ENCODE results near the gene TTLL11. TPM values are rescaled to one million over a fixed set of nuclear protein-coding genes. Genes with fewer than 3 reads are reported as not detected.

Gene TTLL11
- total and polyA plus RNA-seq, 4 donors: 3.6 to 7.8 (median 5.9) TPM

GRCh38 chr9:122057211-122057610 lies 35.9 kb downstream of the TTLL11 start:
- H3K36me3 ChIP-seq (ENCODE audit: control insufficient read depth in 4 of 4, insufficient read depth in 4 of 4, low read length in 4 of 4): no peaks in the 10 kb centered on the region
- no peak overlapping the region for H3K9ac ChIP-seq (ENCODE audit: insufficient read depth in 1 of 2, low read length in 2 of 2)
- DNase-seq (no peak), ATAC-seq (ENCODE audit: insufficient read depth, low FRiP score) (no peak)
- TF ChIP-seq CTCF (IDR thresholded peaks at IDR 0.05; ENCODE audit: control extremely low read depth, extremely low read depth): no peak
- 95 to 99% methylated on average over 10 of the region's 10 CpGs for WGBS, 2 donors
- peaks cover 0 to 4% (median 0%) of the 10 kb centered on the region in 5 donors for H3K4me1 ChIP-seq (ENCODE audit: control insufficient read depth in 5 of 5, insufficient read depth in 5 of 5, low read length in 5 of 5)
- no peak overlapping the region for H3K27ac ChIP-seq (ENCODE audit: low read depth in 1 of 2, low read length in 1 of 2)
- no peaks in the 10 kb centered on the region for H3K27me3 ChIP-seq (ENCODE audit: control insufficient read depth in 3 of 3, insufficient read depth in 3 of 3, low read length in 2 of 3)
- H3K4me3 ChIP-seq: no peak overlapping the region
- H3K9me3 ChIP-seq (ENCODE audit: control insufficient read depth in 4 of 4, insufficient read depth in 3 of 4, low read length in 3 of 4): no peaks in the 10 kb centered on the region

- Histone ChIP-seq H3K9ac (ENCODE audit: insufficient read depth in 1 of 2, low read length in 2 of 2) (no peak overlapping the region), H3K27ac (ENCODE audit: low read depth in 1 of 2, low read length in 1 of 2) (no peak overlapping the region), H3K9me3 (ENCODE audit: control insufficient read depth in 4 of 4, insufficient read depth in 3 of 4, low read length in 3 of 4) (no peaks in the 10 kb centered on the region), H3K4me1 (ENCODE audit: control insufficient read depth in 5 of 5, insufficient read depth in 5 of 5, low read length in 5 of 5) (peaks cover 0 to 4% (median 0%) of the 10 kb centered on the region in 5 donors), H3K36me3 (ENCODE audit: control insufficient read depth in 4 of 4, insufficient read depth in 4 of 4, low read length in 4 of 4) (no peaks in the 10 kb centered on the region), H3K4me3 (no peak overlapping the region), H3K27me3 (ENCODE audit: control insufficient read depth in 3 of 3, insufficient read depth in 3 of 3, low read length in 2 of 3) (no peaks in the 10 kb centered on the region)
- ATAC-seq (ENCODE audit: insufficient read depth, low FRiP score): no peak
- peak in 1 of 3 donors; percentile 12 for DNase-seq
- WGBS, 2 donors: 92 to 93% methylated on average over 3 of the region's 3 CpGs
- no peak for TF ChIP-seq CTCF (IDR thresholded peaks at IDR 0.05; ENCODE audit: control extremely low read depth, extremely low read depth)
These were observed 36.6 kb downstream of the TTLL11 start for GRCh38 chr9:122056484-122056883.

- no peaks in the 10 kb centered on the region for H3K36me3 ChIP-seq (ENCODE audit: control insufficient read depth in 4 of 4, insufficient read depth in 4 of 4, low read length in 4 of 4)
- no peak for DNase-seq
- 51 to 74% methylated on average over 6 of the region's 6 CpGs for WGBS, 2 donors
- peaks cover 0 to 4% (median 0%) of the 10 kb centered on the region in 5 donors for H3K4me1 ChIP-seq (ENCODE audit: control insufficient read depth in 5 of 5, insufficient read depth in 5 of 5, low read length in 5 of 5)
- no peak overlapping the region for H3K4me3 ChIP-seq
- ATAC-seq (ENCODE audit: insufficient read depth, low FRiP score): no peak
- no peak for TF ChIP-seq CTCF (IDR thresholded peaks at IDR 0.05; ENCODE audit: control extremely low read depth, extremely low read depth)
- no peak overlapping the region for H3K9ac ChIP-seq (ENCODE audit: insufficient read depth in 1 of 2, low read length in 2 of 2)
- no peaks in the 10 kb centered on the region for H3K27me3 ChIP-seq (ENCODE audit: control insufficient read depth in 3 of 3, insufficient read depth in 3 of 3, low read length in 2 of 3)
- no peak overlapping the region for H3K27ac ChIP-seq (ENCODE audit: low read depth in 1 of 2, low read length in 1 of 2)
- no peaks in the 10 kb centered on the region for H3K9me3 ChIP-seq (ENCODE audit: control insufficient read depth in 4 of 4, insufficient read depth in 3 of 4, low read length in 3 of 4)
These were observed 37.4 kb downstream of the TTLL11 start for GRCh38 chr9:122055701-122056100.
